ENCODE results near the gene RINT1. TPM values are rescaled to one million over a fixed set of nuclear protein-coding genes. Genes with fewer than 3 reads are reported as not detected.

The RINT1 gene
- total and polyA plus RNA-seq, 2 of the 13 experiments (the other 11 are each of a cell fraction or from before 2014, with no cell fraction given): 14.7 to 19.3 TPM

DNA sequence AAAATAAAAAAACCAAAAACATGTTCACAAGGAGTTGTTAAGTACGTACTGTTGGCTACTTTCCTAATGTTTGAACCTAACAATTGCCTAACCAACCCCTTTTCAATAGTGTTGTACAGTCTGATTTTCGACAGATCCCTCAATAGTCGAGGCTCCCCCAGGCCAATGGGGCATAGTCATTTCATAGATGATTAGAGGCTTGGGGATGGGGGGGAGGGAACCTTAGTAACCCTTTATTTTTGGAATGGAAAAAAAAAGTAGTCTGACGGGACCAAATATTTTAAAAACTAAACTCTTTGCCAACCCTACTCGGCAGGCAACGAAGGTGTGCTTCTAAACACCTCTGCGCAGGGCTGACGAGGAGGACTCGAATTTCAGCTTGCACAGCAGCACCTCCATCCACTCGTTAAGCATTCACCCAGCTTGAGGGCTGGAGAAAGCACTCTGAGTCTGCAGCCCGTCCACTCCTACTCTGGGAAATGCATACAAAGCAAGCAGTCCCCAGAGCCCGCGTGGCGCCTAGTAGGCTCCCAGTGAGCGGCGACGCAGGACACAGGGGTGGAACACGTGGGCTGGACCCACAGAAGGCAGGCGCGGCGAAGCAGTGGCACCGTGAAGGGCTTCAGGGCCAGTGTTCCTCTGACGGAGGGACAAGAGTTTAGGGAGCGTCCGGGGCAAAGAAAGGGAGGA, 10.8 kb upstream of the RINT1 start (continued):
- TF ChIP-seq PCBP1 (IDR thresholded peaks at IDR 0.05; ENCODE audit: borderline replicate concordance, low read depth, low read length) (no peak), XBP1 (CRISPR knock-in tag; IDR thresholded peaks at IDR 0.05) (no peak), MTF1 (CRISPR knock-in tag; IDR thresholded peaks at IDR 0.05) (no peak), ISX (CRISPR knock-in tag; conservative IDR thresholded peaks at IDR 0.05) (no peak), RFX1 (IDR thresholded peaks at IDR 0.05) (no peak), SP4 (CRISPR knock-in tag; IDR thresholded peaks at IDR 0.05) (no peak), RBAK (CRISPR knock-in tag; IDR thresholded peaks at IDR 0.05) (no peak), MEIS2 (CRISPR knock-in tag; IDR thresholded peaks at IDR 0.05) (no peak), ZNF296 (CRISPR knock-in tag; conservative IDR thresholded peaks at IDR 0.05) (no peak), AHR (CRISPR knock-in tag; IDR thresholded peaks at IDR 0.05) (no peak)
- TF ChIP-seq, protein P1, sequence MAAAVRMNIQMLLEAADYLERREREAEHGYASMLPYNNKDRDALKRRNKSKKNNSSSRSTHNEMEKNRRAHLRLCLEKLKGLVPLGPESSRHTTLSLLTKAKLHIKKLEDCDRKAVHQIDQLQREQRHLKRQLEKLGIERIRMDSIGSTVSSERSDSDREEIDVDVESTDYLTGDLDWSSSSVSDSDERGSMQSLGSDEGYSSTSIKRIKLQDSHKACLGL (CRISPR knock-in tag; IDR thresholded peaks at IDR 0.05): 0 out of 2 replicates have a peak, but pooled peaks have one; percentile 42
- TF ChIP-seq, protein P2, sequence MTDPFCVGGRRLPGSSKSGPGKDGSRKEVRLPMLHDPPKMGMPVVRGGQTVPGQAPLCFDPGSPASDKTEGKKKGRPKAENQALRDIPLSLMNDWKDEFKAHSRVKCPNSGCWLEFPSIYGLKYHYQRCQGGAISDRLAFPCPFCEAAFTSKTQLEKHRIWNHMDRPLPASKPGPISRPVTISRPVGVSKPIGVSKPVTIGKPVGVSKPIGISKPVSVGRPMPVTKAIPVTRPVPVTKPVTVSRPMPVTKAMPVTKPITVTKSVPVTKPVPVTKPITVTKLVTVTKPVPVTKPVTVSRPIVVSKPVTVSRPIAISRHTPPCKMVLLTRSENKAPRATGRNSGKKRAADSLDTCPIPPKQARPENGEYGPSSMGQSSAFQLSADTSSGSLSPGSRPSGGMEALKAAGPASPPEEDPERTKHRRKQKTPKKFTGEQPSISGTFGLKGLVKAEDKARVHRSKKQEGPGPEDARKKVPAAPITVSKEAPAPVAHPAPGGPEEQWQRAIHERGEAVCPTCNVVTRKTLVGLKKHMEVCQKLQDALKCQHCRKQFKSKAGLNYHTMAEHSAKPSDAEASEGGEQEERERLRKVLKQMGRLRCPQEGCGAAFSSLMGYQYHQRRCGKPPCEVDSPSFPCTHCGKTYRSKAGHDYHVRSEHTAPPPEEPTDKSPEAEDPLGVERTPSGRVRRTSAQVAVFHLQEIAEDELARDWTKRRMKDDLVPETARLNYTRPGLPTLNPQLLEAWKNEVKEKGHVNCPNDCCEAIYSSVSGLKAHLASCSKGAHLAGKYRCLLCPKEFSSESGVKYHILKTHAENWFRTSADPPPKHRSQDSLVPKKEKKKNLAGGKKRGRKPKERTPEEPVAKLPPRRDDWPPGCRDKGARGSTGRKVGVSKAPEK (CRISPR knock-in tag; IDR thresholded peaks at IDR 0.05; ENCODE audit: borderline replicate concordance): no peak
- TF ChIP-seq, protein P3, sequence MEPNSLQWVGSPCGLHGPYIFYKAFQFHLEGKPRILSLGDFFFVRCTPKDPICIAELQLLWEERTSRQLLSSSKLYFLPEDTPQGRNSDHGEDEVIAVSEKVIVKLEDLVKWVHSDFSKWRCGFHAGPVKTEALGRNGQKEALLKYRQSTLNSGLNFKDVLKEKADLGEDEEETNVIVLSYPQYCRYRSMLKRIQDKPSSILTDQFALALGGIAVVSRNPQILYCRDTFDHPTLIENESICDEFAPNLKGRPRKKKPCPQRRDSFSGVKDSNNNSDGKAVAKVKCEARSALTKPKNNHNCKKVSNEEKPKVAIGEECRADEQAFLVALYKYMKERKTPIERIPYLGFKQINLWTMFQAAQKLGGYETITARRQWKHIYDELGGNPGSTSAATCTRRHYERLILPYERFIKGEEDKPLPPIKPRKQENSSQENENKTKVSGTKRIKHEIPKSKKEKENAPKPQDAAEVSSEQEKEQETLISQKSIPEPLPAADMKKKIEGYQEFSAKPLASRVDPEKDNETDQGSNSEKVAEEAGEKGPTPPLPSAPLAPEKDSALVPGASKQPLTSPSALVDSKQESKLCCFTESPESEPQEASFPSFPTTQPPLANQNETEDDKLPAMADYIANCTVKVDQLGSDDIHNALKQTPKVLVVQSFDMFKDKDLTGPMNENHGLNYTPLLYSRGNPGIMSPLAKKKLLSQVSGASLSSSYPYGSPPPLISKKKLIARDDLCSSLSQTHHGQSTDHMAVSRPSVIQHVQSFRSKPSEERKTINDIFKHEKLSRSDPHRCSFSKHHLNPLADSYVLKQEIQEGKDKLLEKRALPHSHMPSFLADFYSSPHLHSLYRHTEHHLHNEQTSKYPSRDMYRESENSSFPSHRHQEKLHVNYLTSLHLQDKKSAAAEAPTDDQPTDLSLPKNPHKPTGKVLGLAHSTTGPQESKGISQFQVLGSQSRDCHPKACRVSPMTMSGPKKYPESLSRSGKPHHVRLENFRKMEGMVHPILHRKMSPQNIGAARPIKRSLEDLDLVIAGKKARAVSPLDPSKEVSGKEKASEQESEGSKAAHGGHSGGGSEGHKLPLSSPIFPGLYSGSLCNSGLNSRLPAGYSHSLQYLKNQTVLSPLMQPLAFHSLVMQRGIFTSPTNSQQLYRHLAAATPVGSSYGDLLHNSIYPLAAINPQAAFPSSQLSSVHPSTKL (CRISPR knock-in tag; IDR thresholded peaks at IDR 0.05): 0 out of 2 replicates have a peak, but pooled peaks have one; percentile 13
- TF ChIP-seq, protein P4, sequence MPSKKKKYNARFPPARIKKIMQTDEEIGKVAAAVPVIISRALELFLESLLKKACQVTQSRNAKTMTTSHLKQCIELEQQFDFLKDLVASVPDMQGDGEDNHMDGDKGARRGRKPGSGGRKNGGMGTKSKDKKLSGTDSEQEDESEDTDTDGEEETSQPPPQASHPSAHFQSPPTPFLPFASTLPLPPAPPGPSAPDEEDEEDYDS (CRISPR knock-in tag; IDR thresholded peaks at IDR 0.05): 0 out of 2 replicates have a peak, but pooled peaks have one; percentile 8
- TF ChIP-seq, protein P5, sequence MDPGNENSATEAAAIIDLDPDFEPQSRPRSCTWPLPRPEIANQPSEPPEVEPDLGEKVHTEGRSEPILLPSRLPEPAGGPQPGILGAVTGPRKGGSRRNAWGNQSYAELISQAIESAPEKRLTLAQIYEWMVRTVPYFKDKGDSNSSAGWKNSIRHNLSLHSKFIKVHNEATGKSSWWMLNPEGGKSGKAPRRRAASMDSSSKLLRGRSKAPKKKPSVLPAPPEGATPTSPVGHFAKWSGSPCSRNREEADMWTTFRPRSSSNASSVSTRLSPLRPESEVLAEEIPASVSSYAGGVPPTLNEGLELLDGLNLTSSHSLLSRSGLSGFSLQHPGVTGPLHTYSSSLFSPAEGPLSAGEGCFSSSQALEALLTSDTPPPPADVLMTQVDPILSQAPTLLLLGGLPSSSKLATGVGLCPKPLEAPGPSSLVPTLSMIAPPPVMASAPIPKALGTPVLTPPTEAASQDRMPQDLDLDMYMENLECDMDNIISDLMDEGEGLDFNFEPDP (CRISPR knock-in tag; conservative IDR thresholded peaks at IDR 0.05): no peak
- TF ChIP-seq, protein P6, sequence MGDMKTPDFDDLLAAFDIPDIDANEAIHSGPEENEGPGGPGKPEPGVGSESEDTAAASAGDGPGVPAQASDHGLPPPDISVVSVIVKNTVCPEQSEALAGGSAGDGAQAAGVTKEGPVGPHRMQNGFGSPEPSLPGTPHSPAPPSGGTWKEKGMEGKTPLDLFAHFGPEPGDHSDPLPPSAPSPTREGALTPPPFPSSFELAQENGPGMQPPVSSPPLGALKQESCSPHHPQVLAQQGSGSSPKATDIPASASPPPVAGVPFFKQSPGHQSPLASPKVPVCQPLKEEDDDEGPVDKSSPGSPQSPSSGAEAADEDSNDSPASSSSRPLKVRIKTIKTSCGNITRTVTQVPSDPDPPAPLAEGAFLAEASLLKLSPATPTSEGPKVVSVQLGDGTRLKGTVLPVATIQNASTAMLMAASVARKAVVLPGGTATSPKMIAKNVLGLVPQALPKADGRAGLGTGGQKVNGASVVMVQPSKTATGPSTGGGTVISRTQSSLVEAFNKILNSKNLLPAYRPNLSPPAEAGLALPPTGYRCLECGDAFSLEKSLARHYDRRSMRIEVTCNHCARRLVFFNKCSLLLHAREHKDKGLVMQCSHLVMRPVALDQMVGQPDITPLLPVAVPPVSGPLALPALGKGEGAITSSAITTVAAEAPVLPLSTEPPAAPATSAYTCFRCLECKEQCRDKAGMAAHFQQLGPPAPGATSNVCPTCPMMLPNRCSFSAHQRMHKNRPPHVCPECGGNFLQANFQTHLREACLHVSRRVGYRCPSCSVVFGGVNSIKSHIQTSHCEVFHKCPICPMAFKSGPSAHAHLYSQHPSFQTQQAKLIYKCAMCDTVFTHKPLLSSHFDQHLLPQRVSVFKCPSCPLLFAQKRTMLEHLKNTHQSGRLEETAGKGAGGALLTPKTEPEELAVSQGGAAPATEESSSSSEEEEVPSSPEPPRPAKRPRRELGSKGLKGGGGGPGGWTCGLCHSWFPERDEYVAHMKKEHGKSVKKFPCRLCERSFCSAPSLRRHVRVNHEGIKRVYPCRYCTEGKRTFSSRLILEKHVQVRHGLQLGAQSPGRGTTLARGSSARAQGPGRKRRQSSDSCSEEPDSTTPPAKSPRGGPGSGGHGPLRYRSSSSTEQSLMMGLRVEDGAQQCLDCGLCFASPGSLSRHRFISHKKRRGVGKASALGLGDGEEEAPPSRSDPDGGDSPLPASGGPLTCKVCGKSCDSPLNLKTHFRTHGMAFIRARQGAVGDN (CRISPR knock-in tag; IDR thresholded peaks at IDR 0.05): peak; percentile 92
